ENCODE results near the gene ATF7IP.

- TF ChIP-seq EZH2 (IDR thresholded peaks at IDR 0.05; ENCODE audit: borderline replicate concordance, low read length) (no peak), CTCF (conservative IDR thresholded peaks at IDR 0.05 in 1 of 2, IDR thresholded peaks at IDR 0.05 in 1 of 2; ENCODE audit: extremely low read depth in 1 of 2, insufficient read depth in 1 of 2, low read depth in 1 of 2, low read length in 2 of 2) (no peak)
These were observed 66.5 kb downstream of the ATF7IP start for GRCh38 chr12:14431975-14432374.

All from mammary epithelial cell (primary cell).